ENCODE measurements around the gene PON3.

Gene PON3

GRCh38 chr7:95320651-95321050 lies 75.5 kb downstream of the PON3 start:
- TF ChIP-seq POLR2A (IDR thresholded peaks at IDR 0.05; ENCODE audit: extremely low read depth, insufficient read length) (no peak), MYC (IDR thresholded peaks at IDR 0.05; ENCODE audit: low read depth, low read length) (no peak), MAX (IDR thresholded peaks at IDR 0.05; ENCODE audit: low read depth, low read length) (no peak)
- TF ChIP-seq, protein P1, sequence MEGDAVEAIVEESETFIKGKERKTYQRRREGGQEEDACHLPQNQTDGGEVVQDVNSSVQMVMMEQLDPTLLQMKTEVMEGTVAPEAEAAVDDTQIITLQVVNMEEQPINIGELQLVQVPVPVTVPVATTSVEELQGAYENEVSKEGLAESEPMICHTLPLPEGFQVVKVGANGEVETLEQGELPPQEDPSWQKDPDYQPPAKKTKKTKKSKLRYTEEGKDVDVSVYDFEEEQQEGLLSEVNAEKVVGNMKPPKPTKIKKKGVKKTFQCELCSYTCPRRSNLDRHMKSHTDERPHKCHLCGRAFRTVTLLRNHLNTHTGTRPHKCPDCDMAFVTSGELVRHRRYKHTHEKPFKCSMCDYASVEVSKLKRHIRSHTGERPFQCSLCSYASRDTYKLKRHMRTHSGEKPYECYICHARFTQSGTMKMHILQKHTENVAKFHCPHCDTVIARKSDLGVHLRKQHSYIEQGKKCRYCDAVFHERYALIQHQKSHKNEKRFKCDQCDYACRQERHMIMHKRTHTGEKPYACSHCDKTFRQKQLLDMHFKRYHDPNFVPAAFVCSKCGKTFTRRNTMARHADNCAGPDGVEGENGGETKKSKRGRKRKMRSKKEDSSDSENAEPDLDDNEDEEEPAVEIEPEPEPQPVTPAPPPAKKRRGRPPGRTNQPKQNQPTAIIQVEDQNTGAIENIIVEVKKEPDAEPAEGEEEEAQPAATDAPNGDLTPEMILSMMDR (IDR thresholded peaks at IDR 0.05; ENCODE audit: low read depth, low read length): no peak
- no peak for DNase-seq (ENCODE audit: low read depth)
- H3K4me3 ChIP-seq (ENCODE audit: low read depth, low read length): no peak overlapping the region

DNA sequence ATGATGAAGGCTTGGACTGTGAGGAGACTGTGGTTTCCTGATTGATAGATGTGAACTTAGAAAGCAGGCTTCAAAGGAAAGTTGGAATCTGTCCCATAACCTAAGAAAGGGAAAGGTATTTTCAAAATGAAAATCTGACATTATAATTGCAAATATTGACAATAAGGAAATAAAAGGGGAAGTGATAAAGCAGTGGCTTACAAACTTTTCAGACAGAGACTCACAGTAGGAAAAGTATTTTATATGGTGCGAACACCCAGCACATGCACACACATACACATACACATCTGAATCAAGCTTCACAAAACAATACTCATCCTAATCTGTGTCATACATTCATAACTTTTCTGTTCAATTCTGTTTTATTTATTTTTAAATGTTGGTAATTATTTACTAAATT lies 76.6 kb downstream of the PON3 start:
- DNase-seq (ENCODE audit: low read depth): no peak
- TF ChIP-seq MYC (IDR thresholded peaks at IDR 0.05; ENCODE audit: low read depth, low read length): no peak
- TF ChIP-seq, protein P1 (IDR thresholded peaks at IDR 0.05; ENCODE audit: low read depth, low read length): no peak
- no peak for TF ChIP-seq MAX (IDR thresholded peaks at IDR 0.05; ENCODE audit: low read depth, low read length)
- TF ChIP-seq POLR2A (IDR thresholded peaks at IDR 0.05; ENCODE audit: extremely low read depth, insufficient read length): no peak
- H3K4me3 ChIP-seq (ENCODE audit: low read depth, low read length): no peak overlapping the region

GRCh38 chr7:95318501-95319100 lies 77.6 kb downstream of the PON3 start:
- no peak overlapping the region for H3K4me3 ChIP-seq (ENCODE audit: low read depth, low read length)
- no peak for TF ChIP-seq MYC (IDR thresholded peaks at IDR 0.05; ENCODE audit: low read depth, low read length)
- TF ChIP-seq POLR2A (IDR thresholded peaks at IDR 0.05; ENCODE audit: extremely low read depth, insufficient read length): no peak
- no peak for TF ChIP-seq MAX (IDR thresholded peaks at IDR 0.05; ENCODE audit: low read depth, low read length)
- TF ChIP-seq, protein P1 (IDR thresholded peaks at IDR 0.05; ENCODE audit: low read depth, low read length): no peak
- DNase-seq (ENCODE audit: low read depth): no peak

DNA sequence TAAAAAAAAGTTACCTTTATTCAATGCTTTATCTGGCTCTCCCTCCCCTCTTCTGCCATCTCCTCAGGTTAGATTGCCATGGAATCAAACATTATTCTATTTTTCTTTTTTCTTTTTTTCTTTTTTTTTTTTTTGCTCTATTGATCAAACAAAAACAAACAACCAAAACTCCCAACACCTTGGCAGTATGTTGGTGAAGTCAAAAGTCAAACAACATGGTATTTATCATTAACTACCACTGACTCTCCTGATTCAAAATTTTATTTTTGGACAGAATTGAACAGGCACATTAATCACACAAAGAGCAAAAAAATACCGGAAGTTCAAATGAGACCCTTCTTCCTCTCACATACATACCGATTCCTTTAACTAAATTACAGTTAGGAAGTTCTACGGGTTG lies 78.2 kb downstream of the PON3 start:
- TF ChIP-seq, protein P1 (IDR thresholded peaks at IDR 0.05; ENCODE audit: low read depth, low read length): no peak
- TF ChIP-seq MYC (IDR thresholded peaks at IDR 0.05; ENCODE audit: low read depth, low read length): no peak
- H3K4me3 ChIP-seq (ENCODE audit: low read depth, low read length): no peak overlapping the region
- DNase-seq (ENCODE audit: low read depth): no peak

GRCh38 chr7:95317546-95317945 lies 78.6 kb downstream of the PON3 start:
- no peak for TF ChIP-seq MYC (IDR thresholded peaks at IDR 0.05; ENCODE audit: low read depth, low read length)
- no peak for TF ChIP-seq POLR2A (IDR thresholded peaks at IDR 0.05; ENCODE audit: extremely low read depth, insufficient read length)
- TF ChIP-seq, protein P1 (IDR thresholded peaks at IDR 0.05; ENCODE audit: low read depth, low read length): no peak
- TF ChIP-seq MAX (IDR thresholded peaks at IDR 0.05; ENCODE audit: low read depth, low read length): no peak
- H3K4me3 ChIP-seq (ENCODE audit: low read depth, low read length): no peak overlapping the region
- no peak for DNase-seq (ENCODE audit: low read depth)

- no peak overlapping the region for H3K4me3 ChIP-seq (ENCODE audit: low read depth, low read length)
- TF ChIP-seq MYC (IDR thresholded peaks at IDR 0.05; ENCODE audit: low read depth, low read length) (no peak), MAX (IDR thresholded peaks at IDR 0.05; ENCODE audit: low read depth, low read length) (no peak), POLR2A (IDR thresholded peaks at IDR 0.05; ENCODE audit: extremely low read depth, insufficient read length) (no peak)
- TF ChIP-seq, protein P1 (IDR thresholded peaks at IDR 0.05; ENCODE audit: low read depth, low read length): no peak
- DNase-seq (ENCODE audit: low read depth): no peak
Observed at GRCh38 chr7:95316588-95316987, 79.6 kb downstream of the PON3 start.

All from NB4 (cell line).